GM12878 (cell line): ENCODE data around the gene IFNAR1. TPM values are rescaled to one million over a fixed set of nuclear protein-coding genes. Genes with fewer than 3 reads are reported as not detected.
A peak's percentile ranks its signal among the peaks of the same experiment; 100 is the strongest.

Experiments
- ATAC-seq: fragments of 200-7000 bp; cut with Tn5 transposase; 3 replicates; pipeline ENCODE4 v1.9.1; 2020; ENCODE audit warnings: mild to moderate bottlenecking, moderate library complexity
- BruUV-seq: library from RNA; stranded (reverse); fragments of 400-500 nt; replicated peaks from 2 replicates; lab custom pipeline; 2021; lab: Mats Ljungman, UMichigan
- CTCF ChIA-PET: fragments of 300-600 bp; sonication (Branson Sonifier 250); formaldehyde crosslinking; extraction: SDS; loops from one replicate; lab custom pipeline; 2021; ENCODE audit warnings: inconsistent platforms; lab: Yijun Ruan, JAX
- POLR2A ChIA-PET: fragments of 350-600 bp; formaldehyde crosslinking; extraction: SDS; loops from one replicate; lab custom pipeline; 2021; ENCODE audit warnings: inconsistent platforms; lab: Charles Lee
- RAD21 ChIA-PET: fragments of 300-600 bp; sonication (Branson Sonifier 250); formaldehyde crosslinking; loops from one replicate; lab custom pipeline; 2023; ENCODE audit warnings: antibody characterized with exemption; ENCODE audit not compliant: unreplicated experiment; lab: Charles Lee
- SMC1A ChIA-PET: fragments of 300-600 bp; sonication (Branson Sonifier 250); formaldehyde crosslinking; loops from one replicate; lab custom pipeline; 2023; ENCODE audit not compliant: unreplicated experiment, uncharacterized antibody; lab: Charles Lee
- DNase-seq: peaks from one replicate; pipeline ENCODE4 v3.0.0-alpha.2; 2011; ENCODE audit warnings: low read depth, low spot score
- FAIRE-seq: peaks from 3 replicates; lab custom pipeline; 2011; peaks lifted over from hg19 to GRCh38; lab: Jason Lieb, UNC
- H2AFZ ChIP-seq: 2 replicates; pipeline ENCODE4 v1.6.0; 2011; ENCODE audit warnings: low read depth, low read length, control low read depth; ENCODE audit not compliant: control insufficient read depth
- H3K27ac ChIP-seq: 2 replicates; pipeline ENCODE4 v1.5.1; 2011; ENCODE audit warnings: control low read depth; ENCODE audit not compliant: control insufficient read depth, insufficient read depth
- H3K27me3 ChIP-seq, 2 experiments: replicated peaks in 1 of 2; 2 replicates each; pipeline versions ENCODE4 v1.6.0 to v1.6.1; 2011; ENCODE audit warnings: low read length in 1 of 2; ENCODE audit not compliant: control insufficient read depth in 2 of 2, insufficient read depth in 2 of 2
- H3K36me3 ChIP-seq, 2 experiments: 2 replicates each; pipeline ENCODE4 v1.5.1; 2011; ENCODE audit warnings: low read length in 1 of 2; ENCODE audit not compliant: control insufficient read depth in 2 of 2, insufficient read depth in 2 of 2
- H3K4me1 ChIP-seq: 2 replicates; pipeline ENCODE4 v1.6.1; 2011; ENCODE audit warnings: mild to moderate bottlenecking, low read length, moderate library complexity, mixed read lengths; ENCODE audit not compliant: control insufficient read depth, insufficient read depth
- H3K4me2 ChIP-seq: 2 replicates; pipeline ENCODE4 v1.6.0; 2011; ENCODE audit warnings: control low read depth; ENCODE audit not compliant: control insufficient read depth, insufficient read depth
- H3K4me3 ChIP-seq: fragments of 200-600 bp; sonication (generic); 2 replicates; pipeline ENCODE4 v1.5.1; 2016
- H3K79me2 ChIP-seq: 2 replicates; pipeline ENCODE4 v1.6.0; 2011; ENCODE audit warnings: low read length; ENCODE audit not compliant: control insufficient read depth, insufficient read depth
- H3K9ac ChIP-seq: 2 replicates; pipeline ENCODE4 v1.8.0; 2011; ENCODE audit warnings: low read length, control low read depth, mixed read lengths; ENCODE audit not compliant: control insufficient read depth, insufficient read depth
- H3K9me3 ChIP-seq: replicated peaks from 3 replicates; pipeline ENCODE4 v1.5.1; 2011; ENCODE audit warnings: mild to moderate bottlenecking, low read length; ENCODE audit not compliant: control insufficient read depth, insufficient read depth
- H4K20me1 ChIP-seq: 2 replicates; pipeline ENCODE4 v1.6.0; 2011; ENCODE audit not compliant: control insufficient read depth, insufficient read depth
- BACH1 ChIP-seq: fragments of 450-650 bp; IDR thresholded peaks from 2 replicates; pipeline ENCODE4 v1.6.1; 2017; ENCODE audit warnings: mild to moderate bottlenecking, borderline replicate concordance
- IRF3 ChIP-seq: fragments of 450-650 bp; IDR thresholded peaks from 2 replicates; pipeline ENCODE4 v1.6.1; 2014; ENCODE audit warnings: mild to moderate bottlenecking
- NKRF ChIP-seq: fragments of 450-650 bp; conservative IDR thresholded peaks from 2 replicates; pipeline ENCODE4 v1.6.1; 2017; ENCODE audit warnings: mild to moderate bottlenecking, moderate library complexity
- SKIL ChIP-seq: fragments of 450-650 bp; IDR thresholded peaks from 2 replicates; pipeline ENCODE4 v1.6.1; 2017; ENCODE audit warnings: mild to moderate bottlenecking, low read depth, inconsistent platforms; ENCODE audit not compliant: poor library complexity, severe bottlenecking
- SREBF1 ChIP-seq: IDR thresholded peaks from 2 replicates; pipeline ENCODE4 v1.6.1; 2012; ENCODE audit warnings: mild to moderate bottlenecking, low read length
- SREBF2 ChIP-seq: IDR thresholded peaks from 2 replicates; pipeline ENCODE4 v1.6.1; 2012; ENCODE audit warnings: mild to moderate bottlenecking, low read length
- SUPT20H ChIP-seq: IDR thresholded peaks from 2 replicates; pipeline ENCODE4 v1.6.1; 2011; ENCODE audit warnings: low read depth, mild to moderate bottlenecking, low read length, moderate library complexity, borderline replicate concordance; ENCODE audit not compliant: control insufficient read depth
- WRNIP1 ChIP-seq: IDR thresholded peaks from 2 replicates; pipeline ENCODE4 v1.6.1; 2011; ENCODE audit warnings: low read depth, low read length, improper control_type of control experiment, borderline replicate concordance
- ZBTB4 ChIP-seq: fragments of 450-650 bp; formaldehyde crosslinking; IDR thresholded peaks from 2 replicates; pipeline ENCODE4 v1.4.0; 2022; ENCODE audit warnings: mild to moderate bottlenecking, moderate library complexity
- ZNF622 ChIP-seq: fragments of 450-650 bp; IDR thresholded peaks from 2 replicates; pipeline ENCODE4 v1.6.1; 2017; ENCODE audit warnings: mild to moderate bottlenecking, inconsistent platforms
- whole genome bisulfite sequencing: methylation state at CpG from one replicate; pipeline ENCODE4 v1.1.6; 2016; ENCODE audit warnings: low lambda C conversion rate; ENCODE audit not compliant: insufficient replicate concordance, insufficient coverage; ENCODE audit errors: missing lambda C conversion rate; 5-methylcytosine and 5-hydroxymethylcytosine counted together
- in situ Hi-C: fragments of 300-500 bp; cut with MboI; formaldehyde crosslinking; loops from 9 replicates; pipeline ENCODE4 v1.14.3; 2018; ENCODE audit warnings: mixed read lengths
- intact Hi-C: fragments of 100-400 bp; cut with micrococcal nuclease; formaldehyde crosslinking; loops from one replicate; pipeline ENCODE4 v1.14.2; 2022; ENCODE audit not compliant: unreplicated experiment
- polyA plus RNA-seq, 11 experiments: library from polyadenylated mRNA; depleted of rRNA in 4 of 11; unstranded in 6 of 11; stranded (reverse) in 5 of 11; fragments of >200 nt; fragmentation: Nextera tagmentation in 4 of 11; fragmentation: Illumina TruSeq in 1 of 11; extraction: Ambion mirVana in 4 of 11; extraction: Trizol in 1 of 11; gene quantifications; 1 replicate in 1 of 11; 2 replicates in 10 of 11; pipeline versions ENCODE4 v1.2.1 to v1.2.3, GENCODE V29; 2011 to 2016; ENCODE audit warnings: inconsistent platforms in 2 of 11, missing spikeins in 2 of 11, low read depth in 1 of 11
- total RNA-seq, 4 experiments: library from RNA; depleted of rRNA in 3 of 4; stranded (reverse); fragments of >200 nt in 3 of 4; fragmentation: Illumina TruSeq in 1 of 4; extraction: Trizol in 1 of 4; gene quantifications; 2 replicates each; pipeline versions ENCODE4 v1.2.1 to v1.2.3, GENCODE V29; 2013 to 2021

The IFNAR1 gene
- total and polyA plus RNA-seq, 10 of the 15 experiments (the other 5 are each of a cell fraction or from before 2014, with no cell fraction given) = 12.0 to 62.4 (median 24.6) TPM

- BruUV-seq = no TSS peak
- no peaks in the 10 kb centered on the region for H4K20me1 ChIP-seq
- FAIRE-seq (peak; percentile 97), DNase-seq (peak; percentile 78), ATAC-seq (peak; percentile 98)
- ChIA-PET POLR2A (interaction anchor here (0.7 to 2.0 kb wide), 9 partner anchors 8 to 122 kb away, joined by 3 to 8 read pairs (median 5); partner anchors contain the start of gene IFNAR1), RAD21 (interaction anchor here (0.7 to 4.4 kb wide), 45 partner anchors 10 to 245 kb away, joined by 3 to 128 read pairs (median 7); partner anchors contain the start of genes DONSON, IFNAR1, IL10RB and TMEM50B), SMC1A (interaction anchor here (0.6 to 6.2 kb wide), 45 partner anchors 10 to 535 kb away, joined by 3 to 133 read pairs (median 5); partner anchors contain the start of genes IFNAR1, IL10RB and TMEM50B), CTCF (interaction anchor here (0.5 to 7.6 kb wide), 60 partner anchors 8 to 649 kb away, joined by 3 to 182 read pairs (median 7); partner anchors contain the start of genes DNAJC28, IFNAR1, IL10RB and TMEM50B)
- peak overlapping the region; percentile 73 for H3K4me2 ChIP-seq
- H3K4me3 ChIP-seq = peak overlapping the region; percentile 29
- peak overlapping the region; percentile 84 for H2AFZ ChIP-seq
- WGBS = 1% methylated on average over 14 of the region's 14 CpGs
- H3K9ac ChIP-seq = peak overlapping the region; percentile 50
- in situ Hi-C loops = no loop called here
- H3K36me3 ChIP-seq = peaks cover 2 to 10% of the 10 kb centered on the region in 2 experiments; a peak in 3 of 4 replicates
- peak overlapping the region; percentile 51 for H3K27ac ChIP-seq
- H3K9me3 ChIP-seq = peaks cover 2% of the 10 kb centered on the region; the same call in 2 of the 3 replicates
- H3K79me2 ChIP-seq = no peaks in the 10 kb centered on the region
- no peaks in the 10 kb centered on the region for H3K27me3 ChIP-seq
- peaks cover 24% of the 10 kb centered on the region for H3K4me1 ChIP-seq
- intact Hi-C loops = loop anchor here (1.0 to 5.0 kb wide), 5 partner anchors 36 to 162 kb away; partner anchors contain the start of gene IL10RB
- TF ChIP-seq SUPT20H (no peak), NKRF (no peak), BACH1 (no peak), SREBF2 (no peak), SKIL (peak; percentile 18), SREBF1 (no peak), IRF3 (no peak), ZBTB4 (CRISPR knock-in tag) (no peak), WRNIP1 (0 out of 2 replicates have a peak, but pooled peaks have one; percentile 38), ZNF622 (no peak)
Measured at GRCh38 chr21:33360881-33361602, 36.3 kb downstream of the IFNAR1 start.
